GM19193 (cell line): Measurements from ENCODE around the gene LRRTM4.

Experiments
- POLR2A ChIP-seq: IDR thresholded peaks from 4 replicates; pipeline ENCODE4 v1.6.1; 2011; ENCODE audit not compliant: insufficient read depth, insufficient read length; ENCODE audit errors: extremely low read depth

Gene LRRTM4

DNA sequence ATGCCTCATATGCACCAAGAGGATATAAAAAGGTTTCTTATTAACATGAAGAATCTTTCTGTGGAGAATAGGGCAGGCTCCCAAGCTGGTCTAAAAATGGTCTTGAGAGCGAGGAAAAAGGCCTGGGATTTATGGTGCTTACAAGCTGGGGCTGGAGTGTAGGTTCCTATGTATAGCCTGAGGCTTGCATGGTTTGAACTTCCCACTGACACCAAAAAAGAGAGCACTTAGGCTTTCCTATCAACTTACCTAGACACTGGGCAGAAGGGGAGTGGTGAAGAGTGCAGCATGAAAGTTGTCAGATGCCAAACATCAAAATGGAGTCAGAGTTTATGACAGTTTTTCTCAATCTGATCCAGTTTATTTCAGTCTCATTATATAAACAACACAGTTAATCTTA, 784.6 kb downstream of the LRRTM4 start:
- TF ChIP-seq POLR2A: no peak

DNA sequence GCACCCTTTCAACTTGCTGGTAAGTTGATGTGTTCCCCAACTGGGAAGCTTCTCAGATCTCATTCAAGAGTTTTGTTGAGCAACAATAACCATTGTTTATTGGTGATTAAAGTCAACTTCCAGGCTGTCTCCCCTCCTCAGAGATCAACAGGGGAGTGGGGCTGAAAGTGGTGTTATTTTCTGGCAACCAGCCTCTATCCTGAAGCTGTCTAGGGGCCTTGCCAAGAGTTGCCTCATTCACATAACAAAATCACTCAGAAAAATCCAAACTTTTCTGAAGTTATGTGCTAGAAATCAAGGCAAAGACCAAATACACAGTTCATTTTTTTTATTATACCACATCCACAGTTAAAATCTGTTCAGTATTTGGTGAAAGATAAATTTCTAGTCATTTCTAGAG, 788.4 kb downstream of the LRRTM4 start:
- TF ChIP-seq POLR2A: no peak

- no peak for TF ChIP-seq POLR2A
Measured at GRCh38 chr2:76731157-76731556, 791.0 kb downstream of the LRRTM4 start.

DNA sequence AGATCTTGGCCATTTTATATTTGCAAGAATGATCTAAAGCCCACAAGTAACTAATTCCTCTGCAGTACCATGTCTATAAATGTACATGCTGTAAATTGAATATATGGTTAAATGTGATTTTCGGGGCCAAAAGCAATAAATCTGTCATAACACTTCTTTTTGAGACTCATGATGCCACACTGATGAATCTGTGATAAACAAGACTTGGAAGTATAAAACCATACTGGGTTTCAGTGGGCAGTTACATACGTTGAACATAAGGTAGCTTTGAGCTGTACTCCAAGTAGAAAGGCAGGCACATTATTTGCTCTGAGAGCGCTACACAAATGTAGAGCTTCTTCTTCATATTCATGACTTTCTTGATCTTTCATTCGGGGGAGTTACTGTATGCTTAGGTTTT, 792.2 kb downstream of the LRRTM4 start:
- TF ChIP-seq POLR2A: no peak

DNA sequence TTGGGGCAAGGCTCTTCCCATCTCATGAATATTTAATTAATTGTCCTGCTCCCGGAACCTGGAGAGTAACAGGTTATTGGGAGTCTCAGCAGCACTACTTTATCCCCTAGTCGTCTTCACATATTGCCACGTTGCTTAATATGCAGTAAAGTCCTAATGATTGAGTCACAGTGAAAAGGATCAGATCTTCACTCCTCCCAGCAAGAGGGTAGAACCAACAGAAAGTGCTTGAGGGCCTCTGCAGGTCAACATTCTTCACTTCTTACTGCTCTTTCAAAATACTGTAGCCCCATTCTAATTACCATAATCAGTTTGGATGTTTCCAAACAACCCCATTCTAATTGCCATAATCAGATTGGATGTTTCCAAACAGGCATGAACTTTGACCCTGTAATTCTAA, 801.0 kb downstream of the LRRTM4 start:
- no peak for TF ChIP-seq POLR2A

- TF ChIP-seq POLR2A: no peak
Measured at GRCh38 chr2:76713312-76713711, 808.9 kb downstream of the LRRTM4 start.

GRCh38 chr2:76711490-76711889, 810.7 kb downstream of the LRRTM4 start:
- no peak for TF ChIP-seq POLR2A

GRCh38 chr2:76700894-76701293, 821.3 kb downstream of the LRRTM4 start:
- TF ChIP-seq POLR2A: no peak
